ENCODE measurements around the gene CCDC192.

CCDC192 gene

GRCh38 chr5:127851964-127852363 is 148.8 kb downstream of the CCDC192 start:
- DNase-seq: no peak

DNA sequence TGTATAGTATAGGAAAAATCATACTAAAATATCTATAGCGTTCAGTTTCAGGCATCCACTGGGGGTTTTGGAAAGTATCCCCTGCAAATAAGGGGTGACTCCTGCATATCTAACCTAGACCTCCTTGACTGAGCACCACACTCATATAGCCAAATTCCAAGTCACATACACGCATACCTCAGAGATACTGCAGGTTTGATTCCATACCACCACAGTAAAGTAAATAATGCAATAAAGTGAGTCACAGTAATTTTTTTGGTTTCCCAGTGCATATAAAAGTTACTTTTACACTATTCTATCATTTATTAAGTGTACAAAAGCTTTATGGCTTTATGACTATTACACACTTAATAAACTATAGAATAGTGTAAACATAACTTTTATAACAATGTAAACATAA is 151.3 kb downstream of the CCDC192 start:
- no peak for DNase-seq

GRCh38 chr5:127856292-127856691 is 153.1 kb downstream of the CCDC192 start:
- DNase-seq: peak; percentile 56 to 60

GRCh38 chr5:127858116-127858784 is 155.1 kb downstream of the CCDC192 start:
- DNase-seq: no peak

- no peak for DNase-seq
Measured at GRCh38 chr5:127860291-127860690, 157.1 kb downstream of the CCDC192 start.

DNA sequence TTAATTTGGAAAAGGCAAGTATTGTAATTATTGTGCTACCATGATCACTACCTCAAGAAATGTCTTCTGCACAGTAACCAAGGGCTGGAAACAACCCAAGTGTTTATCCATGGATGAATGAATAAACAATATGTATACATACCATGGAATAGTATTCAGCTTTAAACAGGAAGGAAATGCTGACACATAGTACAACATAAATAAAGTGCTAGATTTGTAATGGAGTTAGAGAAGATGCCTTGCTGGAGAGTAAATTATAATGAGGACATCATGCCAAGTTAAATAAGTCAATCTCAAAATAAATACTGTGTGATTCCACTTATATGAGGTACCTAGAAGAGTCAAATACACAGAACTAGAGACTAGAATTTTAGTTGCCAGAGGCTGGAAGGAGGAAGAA is 160.0 kb downstream of the CCDC192 start:
- DNase-seq: no peak

DNA sequence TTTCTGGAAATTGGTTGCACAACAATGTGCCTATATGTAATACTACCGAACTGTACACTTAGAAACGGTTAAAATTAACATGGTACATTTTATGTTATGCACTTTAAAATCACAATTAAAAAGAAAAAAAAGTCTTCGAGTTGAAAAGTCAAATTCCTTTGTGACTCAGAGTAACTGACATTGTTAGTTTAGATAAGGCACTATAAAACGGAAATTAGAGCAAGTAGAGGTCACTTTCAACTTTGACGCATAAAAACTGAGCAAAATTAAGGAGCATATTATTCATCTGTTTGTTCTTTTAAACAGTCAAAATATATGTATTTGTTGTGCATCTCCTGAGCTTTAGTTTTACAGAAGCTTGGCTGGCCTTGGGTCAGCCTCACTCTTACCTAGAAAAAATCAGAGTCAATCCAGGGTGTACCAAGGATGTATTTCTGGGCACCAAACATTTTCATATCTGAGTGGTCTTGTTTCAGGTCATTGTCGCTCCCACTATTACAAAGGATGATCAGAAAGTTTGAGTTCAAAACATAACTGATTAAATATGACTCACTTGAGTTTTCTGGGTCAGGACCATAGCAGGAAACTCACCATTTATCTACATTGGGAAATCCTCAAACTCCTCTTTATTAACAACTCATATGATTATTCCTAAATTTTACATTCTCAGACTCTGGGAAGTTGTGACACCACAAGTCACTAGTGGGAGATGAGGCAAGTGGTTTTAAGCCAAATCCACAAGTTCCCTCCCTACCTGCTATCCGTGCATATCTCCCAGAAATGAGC is 160.6 kb downstream of the CCDC192 start:
- no peak for DNase-seq

- DNase-seq: no peak
Measured at GRCh38 chr5:127864511-127864910, 161.3 kb downstream of the CCDC192 start.

DNA sequence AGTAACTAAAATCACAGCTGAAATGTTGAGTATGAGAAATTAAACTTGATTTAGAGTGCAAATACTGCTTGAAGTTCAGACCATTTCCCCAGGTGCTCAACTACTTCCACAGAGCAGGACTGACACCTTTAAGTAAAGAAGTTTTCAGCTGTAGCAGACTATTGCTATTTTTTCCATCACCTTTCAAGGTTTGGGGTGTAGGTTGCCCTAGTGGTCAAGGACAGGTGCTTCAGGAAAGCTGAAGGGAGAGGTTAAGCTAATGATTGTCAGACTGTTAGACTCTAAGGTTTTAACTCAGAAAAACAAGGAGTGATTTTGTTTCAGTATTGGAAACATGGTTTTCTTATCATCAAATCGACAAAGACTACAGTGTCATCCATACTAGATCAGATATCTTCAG is 162.1 kb downstream of the CCDC192 start:
- DNase-seq: no peak

GRCh38 chr5:127867022-127867783 is 164.0 kb downstream of the CCDC192 start:
- peak; percentile 3 to 10 for DNase-seq

GRCh38 chr5:127870914-127871313 is 167.7 kb downstream of the CCDC192 start:
- no peak for DNase-seq

DNA sequence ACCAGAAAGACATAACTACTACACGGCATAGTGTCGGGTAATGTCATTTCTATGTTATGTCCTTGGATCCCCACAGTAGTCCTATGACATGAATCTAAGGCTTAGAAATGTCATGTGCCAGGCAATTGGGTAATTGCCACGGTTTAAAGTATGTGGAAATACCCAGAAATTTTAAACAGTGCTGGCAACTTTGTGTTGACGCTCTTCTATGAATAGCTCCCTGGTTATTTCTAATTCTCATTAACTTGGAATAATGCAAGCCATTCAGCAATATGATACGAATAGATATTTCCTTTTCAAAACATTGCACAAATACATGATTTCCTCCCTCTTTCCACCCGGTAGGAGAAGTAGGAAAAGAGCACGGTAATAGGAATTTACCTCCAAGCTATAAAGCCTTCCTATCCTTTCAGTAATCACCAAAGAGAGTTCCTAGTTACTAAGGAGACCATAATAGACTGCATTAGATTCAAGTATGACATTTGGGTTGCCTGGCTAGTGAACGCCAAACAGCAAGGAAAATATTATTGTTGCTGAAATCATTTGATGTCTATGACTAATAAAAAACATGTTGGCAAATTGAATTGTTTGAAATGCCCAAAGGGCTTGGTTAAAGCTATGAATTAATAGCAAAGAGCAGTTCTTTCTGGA is 168.4 kb downstream of the CCDC192 start:
- DNase-seq: peak; percentile 20 to 24

DNA sequence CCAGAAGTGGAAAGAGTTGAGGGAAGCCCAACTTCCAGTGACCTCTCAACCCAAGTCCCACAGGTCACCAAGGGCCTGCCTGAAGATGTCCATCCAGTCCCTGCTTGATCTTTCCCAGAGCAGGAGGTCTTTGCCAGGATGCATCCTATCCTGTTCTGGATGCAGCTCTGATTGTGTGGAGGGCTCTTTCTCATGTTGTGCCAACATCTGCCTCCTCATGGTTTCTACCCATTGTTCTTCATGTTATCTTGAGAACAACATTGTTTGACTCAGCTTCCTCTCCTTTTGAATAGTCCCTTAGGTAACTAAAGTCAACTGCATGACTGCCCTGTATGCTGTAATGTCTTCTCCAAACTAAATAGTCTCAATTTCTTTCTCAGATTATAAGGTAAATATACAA is 169.3 kb downstream of the CCDC192 start:
- no peak for DNase-seq

DNA sequence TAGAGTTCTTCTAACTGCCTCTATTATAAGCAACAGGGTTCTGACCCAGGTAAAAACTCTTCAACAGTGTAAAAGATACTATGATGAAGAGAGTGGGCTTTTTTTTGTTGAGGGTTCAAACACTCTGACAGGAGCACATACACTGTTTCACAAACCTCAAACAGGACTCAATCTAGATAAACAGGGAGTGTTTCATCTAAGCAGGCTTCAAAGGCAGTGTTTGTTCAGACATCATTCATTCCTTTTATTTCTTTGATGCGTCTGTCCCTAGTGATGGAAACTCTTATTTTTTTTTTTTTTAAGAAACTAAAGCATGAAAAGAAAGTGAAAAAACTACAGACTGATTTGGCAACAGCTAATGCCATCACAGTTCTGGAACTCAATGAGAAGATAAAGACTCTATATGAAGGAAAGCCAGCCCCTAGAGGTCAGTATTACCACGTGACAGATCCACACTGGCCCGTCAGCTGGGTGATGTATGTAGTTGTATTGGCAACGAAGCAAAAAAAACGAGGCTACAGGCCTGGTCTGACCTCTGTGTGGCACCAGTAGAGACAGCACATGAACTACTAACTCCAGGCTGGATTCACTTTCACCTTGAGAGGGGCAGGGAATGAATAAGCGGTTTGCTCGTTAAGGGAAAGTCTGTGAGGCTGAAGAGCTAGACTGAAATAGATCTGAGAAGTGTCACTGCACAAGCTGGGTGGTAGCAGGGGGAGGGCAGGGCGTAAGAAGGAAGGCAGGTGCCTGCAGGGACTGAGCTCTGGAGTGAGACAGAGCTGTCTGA is 172.2 kb downstream of the CCDC192 start:
- peak; percentile 12 to 39 for DNase-seq

- no peak for DNase-seq
Measured at GRCh38 chr5:127876384-127876783, 173.2 kb downstream of the CCDC192 start.

DNA sequence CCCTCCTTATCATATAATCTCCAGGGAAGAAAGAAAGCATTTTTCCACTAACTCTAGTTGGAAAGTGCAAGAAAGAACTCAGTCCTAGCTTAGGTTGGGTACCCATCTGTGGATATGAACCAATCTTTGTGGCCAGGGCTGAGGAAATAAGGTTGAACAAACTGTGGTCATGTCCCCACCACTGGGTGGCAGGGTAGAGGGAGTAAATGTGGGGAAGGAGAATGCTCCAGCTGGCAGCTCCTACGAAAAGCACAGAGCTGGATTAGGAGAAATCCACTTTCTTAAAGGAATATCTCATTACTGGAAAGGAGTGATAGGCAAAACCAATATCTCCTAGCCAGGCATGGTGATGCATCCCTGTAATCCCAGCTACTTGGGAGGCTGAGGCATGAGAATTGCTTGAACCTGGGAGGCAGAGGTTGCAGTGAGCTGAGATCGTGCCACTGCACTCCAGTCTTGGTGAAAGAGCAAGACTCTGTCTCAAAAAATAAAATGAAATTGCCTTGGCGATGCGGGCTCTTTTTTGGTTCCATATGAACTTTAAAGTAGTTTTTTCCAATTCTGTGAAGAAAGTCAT is 175.1 kb downstream of the CCDC192 start:
- peak; percentile 36 to 53 for DNase-seq

- no peak for DNase-seq
Measured at GRCh38 chr5:127884416-127884815, 181.2 kb downstream of the CCDC192 start.

DNA sequence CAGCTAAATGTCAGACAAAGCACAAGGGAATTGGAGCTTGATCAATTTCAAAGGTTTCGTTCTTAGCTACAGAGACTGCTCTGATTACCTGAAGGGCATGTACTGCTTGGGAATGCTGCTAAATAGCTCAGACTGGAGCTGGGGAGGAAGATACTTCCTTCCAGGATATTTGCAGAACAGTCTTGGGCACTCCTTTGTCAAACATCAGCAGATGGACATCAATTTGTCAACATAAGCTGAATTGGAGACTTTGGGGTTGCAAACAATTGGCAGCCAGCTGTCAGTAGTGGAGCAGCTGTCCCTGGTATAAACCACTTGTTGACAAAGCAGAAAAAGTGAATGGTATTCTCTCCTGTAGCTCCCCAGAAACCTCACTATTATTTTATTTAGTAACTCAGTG is 182.0 kb downstream of the CCDC192 start:
- DNase-seq: no peak

- DNase-seq: no peak
Measured at GRCh38 chr5:127886081-127886480, 182.9 kb downstream of the CCDC192 start.

DNA sequence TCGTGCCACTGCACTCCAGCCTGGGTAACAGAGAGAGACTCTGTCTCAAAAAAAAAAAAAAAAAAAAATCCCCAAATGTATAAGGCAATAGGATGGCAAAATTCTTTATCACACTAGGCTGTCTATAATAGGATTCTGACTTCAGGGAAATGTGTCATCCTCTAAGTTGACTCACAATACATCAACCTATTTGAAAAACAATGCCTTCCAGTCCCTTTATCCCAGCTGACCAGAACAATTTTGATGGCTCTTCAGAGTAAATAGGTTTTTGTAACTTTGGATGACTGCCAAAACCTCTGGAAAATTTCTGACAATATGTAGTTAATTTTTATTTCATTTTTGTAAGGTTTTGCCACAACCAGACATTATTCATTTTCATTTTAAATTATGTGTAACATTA is 184.1 kb downstream of the CCDC192 start:
- DNase-seq: no peak

- DNase-seq: no peak
Measured at GRCh38 chr5:127891942-127892341, 188.8 kb downstream of the CCDC192 start.

Measured in AML-193 (cell line).